GM12878 (cell line): Measurements from ENCODE around the gene LBHD1. TPM values are rescaled to one million over a fixed set of nuclear protein-coding genes. Genes with fewer than 3 reads are reported as not detected.
A peak's percentile ranks its signal among the peaks of the same experiment; 100 is the strongest.

Experiments used
- ATF2 ChIP-seq: IDR thresholded peaks from 2 replicates; pipeline ENCODE4 v1.6.1; 2012; ENCODE audit warnings: low read length, inconsistent platforms
- BMI1 ChIP-seq: fragments of 450-650 bp; IDR thresholded peaks from 2 replicates; pipeline ENCODE4 v1.6.1; 2016; ENCODE audit warnings: mild to moderate bottlenecking, moderate library complexity, borderline replicate concordance
- CBX3 ChIP-seq: fragments of 200-600 bp; sonication (generic); IDR thresholded peaks from 2 replicates; pipeline ENCODE4 v1.6.1; 2016; ENCODE audit warnings: low read depth, borderline replicate concordance
- CEBPZ ChIP-seq: fragments of 150-350 bp; IDR thresholded peaks from 2 replicates; pipeline ENCODE4 v1.6.1; 2016; ENCODE audit warnings: low read depth, low read length
- CREM ChIP-seq: IDR thresholded peaks from 2 replicates; pipeline ENCODE4 v1.6.1; 2014; ENCODE audit warnings: antibody characterized with exemption, low read depth
- EP300 ChIP-seq, 2 experiments: fragments of 150-350 bp in 1 of 2; IDR thresholded peaks; 2 replicates each; pipeline ENCODE4 v1.6.1; 2011 to 2012; ENCODE audit warnings: low read depth in 2 of 2, low read length in 2 of 2, borderline replicate concordance in 1 of 2, improper control_type of control experiment in 1 of 2, inconsistent platforms in 1 of 2; ENCODE audit not compliant: control insufficient read depth in 1 of 2
- FOXK2 ChIP-seq: fragments of 450-650 bp; IDR thresholded peaks from 2 replicates; pipeline ENCODE4 v1.6.1; 2017; ENCODE audit warnings: mild to moderate bottlenecking, moderate library complexity
- GABPA ChIP-seq: IDR thresholded peaks from 2 replicates; pipeline ENCODE4 v1.6.1; 2014; ENCODE audit warnings: antibody characterized with exemption, low read depth, mild to moderate bottlenecking, inconsistent platforms
- IKZF2 ChIP-seq, 2 experiments: fragments of 450-650 bp; IDR thresholded peaks; 2 replicates each; pipeline ENCODE4 v1.6.1; 2017; ENCODE audit warnings: mild to moderate bottlenecking in 2 of 2, moderate library complexity in 2 of 2
- IRF3 ChIP-seq: fragments of 450-650 bp; IDR thresholded peaks from 2 replicates; pipeline ENCODE4 v1.6.1; 2014; ENCODE audit warnings: mild to moderate bottlenecking
- MAX ChIP-seq: IDR thresholded peaks from 2 replicates; pipeline ENCODE4 v1.6.1; 2012; ENCODE audit warnings: low read depth, low read length, improper control_type of control experiment
- MEF2A ChIP-seq: IDR thresholded peaks from 2 replicates; pipeline ENCODE4 v1.6.1; 2011; ENCODE audit warnings: low read depth, mild to moderate bottlenecking, low read length, moderate library complexity; ENCODE audit not compliant: insufficient read depth
- MYB ChIP-seq: fragments of 150-350 bp; IDR thresholded peaks from 2 replicates; pipeline ENCODE4 v1.6.1; 2014; ENCODE audit warnings: mild to moderate bottlenecking, low read depth, low read length, borderline replicate concordance
- NFYB ChIP-seq: IDR thresholded peaks from 2 replicates; pipeline ENCODE4 v1.6.1; 2011; ENCODE audit warnings: low read depth, mild to moderate bottlenecking, low read length, improper control_type of control experiment, moderate library complexity; ENCODE audit not compliant: insufficient read depth
- NR2F1 ChIP-seq: fragments of 450-650 bp; conservative IDR thresholded peaks from 2 replicates; pipeline ENCODE4 v1.6.1; 2017; ENCODE audit warnings: mild to moderate bottlenecking
- POLR2AphosphoS2 ChIP-seq: IDR thresholded peaks from 2 replicates; pipeline ENCODE4 v1.6.1; 2011; ENCODE audit warnings: low read depth, mild to moderate bottlenecking, low read length, improper control_type of control experiment, moderate library complexity
- RAD21 ChIP-seq: IDR thresholded peaks from 2 replicates; pipeline ENCODE4 v1.6.1; 2011; ENCODE audit warnings: mild to moderate bottlenecking, low read depth, low read length, moderate library complexity; ENCODE audit not compliant: insufficient read depth
- RCOR1 ChIP-seq: conservative IDR thresholded peaks from 2 replicates; pipeline ENCODE4 v1.6.1; 2012; ENCODE audit warnings: low read depth, low read length, improper control_type of control experiment
- SMARCA5 ChIP-seq: fragments of 450-650 bp; IDR thresholded peaks from 2 replicates; pipeline ENCODE4 v1.6.1; 2017; ENCODE audit warnings: mild to moderate bottlenecking
- SP1 ChIP-seq: IDR thresholded peaks from one replicate; pipeline ENCODE4 v1.6.1; 2011; ENCODE audit warnings: low read depth, low read length
- TCF12 ChIP-seq: IDR thresholded peaks from 2 replicates; pipeline ENCODE4 v1.6.1; 2011; ENCODE audit warnings: low read depth, mild to moderate bottlenecking, low read length
- ZNF622 ChIP-seq: fragments of 450-650 bp; IDR thresholded peaks from 2 replicates; pipeline ENCODE4 v1.6.1; 2017; ENCODE audit warnings: mild to moderate bottlenecking, inconsistent platforms
- ZSCAN29 ChIP-seq: fragments of 450-650 bp; IDR thresholded peaks from 2 replicates; pipeline ENCODE4 v1.6.1; 2017; ENCODE audit warnings: mild to moderate bottlenecking, moderate library complexity
- polyA plus RNA-seq, 11 experiments: library from polyadenylated mRNA; depleted of rRNA in 4 of 11; unstranded in 6 of 11; stranded (reverse) in 5 of 11; fragments of >200 nt; fragmentation: Nextera tagmentation in 4 of 11; fragmentation: Illumina TruSeq in 1 of 11; extraction: Ambion mirVana in 4 of 11; extraction: Trizol in 1 of 11; gene quantifications; 1 replicate in 1 of 11; 2 replicates in 10 of 11; pipeline versions ENCODE4 v1.2.1 to v1.2.3, GENCODE V29; 2011 to 2016; ENCODE audit warnings: inconsistent platforms in 2 of 11, missing spikeins in 2 of 11, low read depth in 1 of 11
- total RNA-seq, 4 experiments: library from RNA; depleted of rRNA in 3 of 4; stranded (reverse); fragments of >200 nt in 3 of 4; fragmentation: Illumina TruSeq in 1 of 4; extraction: Trizol in 1 of 4; gene quantifications; 2 replicates each; pipeline versions ENCODE4 v1.2.1 to v1.2.3, GENCODE V29; 2013 to 2021

Gene LBHD1
- total and polyA plus RNA-seq, 10 of the 15 experiments (the other 5 are each of a cell fraction or from before 2014, with no cell fraction given), result 0.79 to 12.0 (median 7.6) TPM

GRCh38 chr11:62665075-62665598 lies 6.9 kb downstream of the LBHD1 start, which contains the start of the genes C11orf98 and CSKMT (continued):
- TF ChIP-seq MYB (no peak), POLR2AphosphoS2 (peak; percentile 100), BMI1 (peak; percentile 63; the same call in 1 of the 2 replicates), FOXK2 (no peak), ATF2 (peak; percentile 46; the same call in 1 of the 2 replicates), EP300 (IDR thresholded peaks at IDR 0.05; ENCODE audit: borderline replicate concordance in 1 of 2, control insufficient read depth in 1 of 2, low read depth in 2 of 2, low read length in 2 of 2) (no peak), ZSCAN29 (no peak), NR2F1 (peak; percentile 74; the same call in 1 of the 2 replicates), IKZF2 (IDR thresholded peaks at IDR 0.05) (0 out of 4 replicates have a peak, but pooled peaks of 1 of the 2 experiments have one; percentile 20), GABPA (peak; percentile 74), TCF12 (peak; percentile 86), CEBPZ (no peak), RCOR1 (no peak), MEF2A (peak; percentile 63; the same call in 1 of the 2 replicates), RAD21 (no peak), CREM (peak; percentile 48), IRF3 (0 out of 2 replicates have a peak, but pooled peaks have one; percentile 15), ZNF622 (no peak), SP1 (peak; percentile 95), CBX3 (no peak), SMARCA5 (no peak), MAX (no peak), NFYB (peak; percentile 91)
